ES-I3 (cell line): ENCODE data around the gene ZNF32.

Experiments used
- H3K36me3 ChIP-seq: 2 replicates; pipeline ENCODE4 v1.6.1; 2013; ENCODE audit warnings: mild to moderate bottlenecking, low read length, control low read depth, moderate library complexity; ENCODE audit not compliant: insufficient read depth
- H3K4me1 ChIP-seq: 2 replicates; pipeline ENCODE4 v1.6.1; 2013; ENCODE audit warnings: mild to moderate bottlenecking, control low read depth, low read length; ENCODE audit not compliant: insufficient read depth
- H3K9ac ChIP-seq: 2 replicates; pipeline ENCODE4 v1.6.1; 2013; ENCODE audit warnings: low read depth, mild to moderate bottlenecking, low read length, moderate library complexity
- H3K9me3 ChIP-seq: 2 replicates; pipeline ENCODE4 v1.6.1; 2013; ENCODE audit warnings: mild to moderate bottlenecking, low read length, moderate library complexity; ENCODE audit not compliant: control insufficient read depth, insufficient read depth

ZNF32 gene

DNA sequence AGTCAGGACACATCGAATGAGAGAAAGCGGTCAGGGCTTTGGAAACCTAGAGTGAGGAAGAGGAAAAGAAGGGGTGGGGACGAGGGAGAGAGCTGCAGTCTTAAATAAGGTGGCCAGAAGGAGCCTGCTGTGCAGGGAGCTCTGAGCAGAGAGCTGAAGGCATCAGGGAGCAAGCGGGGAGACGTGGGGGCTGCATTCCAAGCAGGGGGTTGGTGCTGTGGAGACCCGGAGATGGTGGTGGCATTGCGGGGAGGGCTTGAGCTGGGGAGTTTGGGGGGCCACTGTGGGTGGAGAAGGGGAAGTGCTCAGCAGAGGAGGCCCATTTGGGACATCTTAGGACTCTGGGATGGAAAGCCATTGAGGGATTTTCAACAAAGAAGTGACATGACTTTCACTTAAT is 38.7 kb upstream of the ZNF32 start:
- Histone ChIP-seq H3K36me3 (no peaks in the 10 kb centered on the region), H3K9me3 (no peaks in the 10 kb centered on the region), H3K4me1 (no peaks in the 10 kb centered on the region; the same call in 1 of the 2 replicates), H3K9ac (no peak overlapping the region)

DNA sequence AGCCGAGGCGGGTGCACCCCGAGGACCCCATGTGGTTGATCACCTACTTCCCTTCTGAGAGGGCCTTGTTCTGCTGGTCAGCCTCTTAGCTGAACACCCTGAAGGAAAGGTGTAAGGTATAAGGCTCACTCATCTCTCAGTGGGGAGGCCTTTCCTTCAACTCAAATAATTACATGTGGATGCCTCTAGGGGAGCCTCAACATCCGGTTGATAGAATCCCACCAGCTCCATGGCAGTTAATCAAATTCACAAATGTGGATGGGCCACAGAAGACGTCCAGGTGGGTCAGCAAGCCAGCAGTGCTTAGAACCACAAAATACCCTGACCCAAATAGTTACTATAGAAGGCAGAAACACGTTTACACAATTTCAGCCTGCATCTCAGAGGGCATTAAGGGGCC is 37.7 kb upstream of the ZNF32 start:
- Histone ChIP-seq H3K9ac (no peak overlapping the region), H3K36me3 (no peaks in the 10 kb centered on the region), H3K4me1 (no peaks in the 10 kb centered on the region; the same call in 1 of the 2 replicates), H3K9me3 (no peaks in the 10 kb centered on the region)

DNA sequence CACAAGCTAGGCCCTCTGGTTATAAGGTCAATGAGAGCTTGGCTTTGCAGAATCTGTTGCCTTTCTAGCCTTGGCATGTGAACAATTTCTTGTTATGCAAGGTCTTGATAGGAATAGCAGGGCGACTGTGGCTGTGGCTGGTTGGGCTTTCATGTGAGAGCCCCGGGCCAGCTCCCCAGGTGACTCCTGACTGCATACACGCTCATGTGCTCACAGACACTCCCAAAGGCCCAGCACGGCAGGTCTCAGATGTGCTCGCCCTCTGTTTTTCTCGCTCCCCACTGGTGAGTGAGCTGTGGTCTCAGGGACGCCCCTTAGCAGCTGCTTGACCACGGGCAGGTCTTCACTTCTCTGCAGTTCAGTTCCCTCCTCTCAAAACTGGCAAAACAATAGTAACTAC is 37.1 kb upstream of the ZNF32 start:
- no peaks in the 10 kb centered on the region for H3K36me3 ChIP-seq
- H3K9me3 ChIP-seq = no peaks in the 10 kb centered on the region
- H3K9ac ChIP-seq = no peak overlapping the region
- no peaks in the 10 kb centered on the region; the same call in 1 of the 2 replicates for H3K4me1 ChIP-seq

DNA sequence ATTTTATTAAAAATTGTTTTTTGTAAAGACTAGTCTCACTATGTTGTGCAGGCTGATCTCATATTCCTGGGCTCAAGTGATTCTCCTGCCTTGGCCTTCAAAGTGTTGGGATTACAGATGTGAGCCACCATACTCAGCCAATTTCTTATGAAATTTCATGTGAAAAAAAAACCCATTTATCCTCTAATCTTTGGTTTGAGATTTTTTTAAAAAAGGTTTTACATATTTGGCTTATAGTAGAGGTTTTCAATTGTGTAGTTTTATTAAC is 35.5 kb upstream of the ZNF32 start:
- Histone ChIP-seq H3K36me3 (no peaks in the 10 kb centered on the region), H3K9me3 (no peaks in the 10 kb centered on the region), H3K4me1 (no peaks in the 10 kb centered on the region; the same call in 1 of the 2 replicates), H3K9ac (no peak overlapping the region)

DNA sequence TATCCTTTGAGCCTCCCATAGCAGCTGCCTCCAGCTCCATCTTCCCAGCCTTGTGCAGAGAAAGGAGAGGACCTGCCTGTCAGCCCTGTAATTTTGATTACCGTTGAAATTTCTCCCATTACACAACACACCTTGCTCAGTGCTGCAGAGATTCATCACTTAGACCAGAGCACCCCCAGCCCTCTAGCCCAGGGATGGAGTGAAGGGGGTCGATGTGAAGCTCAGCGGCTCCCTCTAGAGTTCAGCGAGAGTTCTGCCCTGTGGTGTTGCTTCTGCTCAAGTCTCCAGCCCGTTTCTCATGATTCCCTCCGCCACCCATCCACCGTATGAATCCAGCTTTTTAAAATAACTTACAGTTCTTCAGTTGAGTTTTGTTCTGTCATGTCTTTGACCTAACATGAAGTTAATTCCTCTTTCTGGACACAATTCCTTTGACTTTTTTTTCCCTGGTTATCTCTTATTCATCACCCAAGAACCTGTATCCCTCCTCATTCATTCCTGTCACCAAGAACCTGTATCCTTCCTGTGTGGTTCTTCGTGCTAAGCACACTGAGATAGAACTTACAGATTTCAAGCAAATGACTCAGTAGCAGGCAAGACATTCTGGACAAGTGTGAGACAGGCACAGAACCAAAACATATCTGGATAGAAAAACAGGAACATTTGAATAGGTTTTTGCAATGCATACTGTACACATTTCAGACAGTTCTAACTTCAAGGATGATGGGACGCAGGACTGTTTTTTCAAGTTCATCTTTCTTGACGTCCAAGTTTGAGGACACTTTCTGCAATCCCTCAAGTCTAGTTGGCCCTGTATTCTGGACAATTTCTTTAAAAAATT is 35.0 kb upstream of the ZNF32 start:
- H3K9me3 ChIP-seq = no peaks in the 10 kb centered on the region
- no peaks in the 10 kb centered on the region; the same call in 1 of the 2 replicates for H3K4me1 ChIP-seq
- no peak overlapping the region for H3K9ac ChIP-seq
- no peaks in the 10 kb centered on the region for H3K36me3 ChIP-seq

DNA sequence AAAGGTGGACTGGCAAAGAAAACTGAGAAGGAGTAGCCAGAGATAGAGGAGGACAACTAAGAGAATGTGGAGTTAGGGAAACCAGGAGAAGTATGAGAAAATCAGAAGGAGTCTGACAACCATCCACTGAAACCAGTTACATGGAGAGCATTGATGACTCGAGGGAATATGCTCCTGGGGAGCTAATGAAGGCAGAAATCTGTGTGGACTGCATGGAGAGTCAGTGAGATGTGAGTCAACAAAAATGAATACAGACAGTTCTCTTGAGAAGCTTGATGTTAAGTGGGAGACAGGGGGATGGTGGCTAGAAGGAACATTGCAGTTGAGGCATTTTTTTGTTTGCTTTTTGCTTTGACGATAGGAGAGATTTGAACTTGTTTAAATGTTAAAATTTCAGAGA is 34.3 kb upstream of the ZNF32 start:
- no peaks in the 10 kb centered on the region for H3K4me1 ChIP-seq
- no peak overlapping the region for H3K9ac ChIP-seq
- no peaks in the 10 kb centered on the region for H3K36me3 ChIP-seq
- no peaks in the 10 kb centered on the region for H3K9me3 ChIP-seq

DNA sequence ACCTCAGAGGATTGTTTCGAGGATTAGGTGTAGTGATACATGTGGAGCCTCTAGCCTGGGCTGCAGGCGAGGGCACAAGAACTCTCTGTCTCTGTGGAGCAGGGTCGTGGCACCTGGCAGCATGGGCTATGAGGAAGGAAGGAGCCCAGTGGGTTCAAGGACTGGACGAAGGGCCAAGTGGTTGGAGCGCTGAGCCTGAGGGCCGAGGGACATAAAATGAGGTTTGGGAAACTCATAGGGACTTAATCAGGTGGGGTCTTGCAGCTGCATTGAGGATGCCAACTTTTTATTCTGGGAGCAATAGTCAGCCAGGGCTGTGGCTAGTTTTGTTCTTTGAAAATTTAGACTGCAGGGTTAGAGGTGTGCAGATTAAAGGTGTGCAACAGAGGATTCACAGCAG is 33.0 kb upstream of the ZNF32 start:
- Histone ChIP-seq H3K36me3 (no peaks in the 10 kb centered on the region), H3K9me3 (no peaks in the 10 kb centered on the region; the same call in 1 of the 2 replicates), H3K9ac (no peak overlapping the region), H3K4me1 (no peaks in the 10 kb centered on the region)

DNA sequence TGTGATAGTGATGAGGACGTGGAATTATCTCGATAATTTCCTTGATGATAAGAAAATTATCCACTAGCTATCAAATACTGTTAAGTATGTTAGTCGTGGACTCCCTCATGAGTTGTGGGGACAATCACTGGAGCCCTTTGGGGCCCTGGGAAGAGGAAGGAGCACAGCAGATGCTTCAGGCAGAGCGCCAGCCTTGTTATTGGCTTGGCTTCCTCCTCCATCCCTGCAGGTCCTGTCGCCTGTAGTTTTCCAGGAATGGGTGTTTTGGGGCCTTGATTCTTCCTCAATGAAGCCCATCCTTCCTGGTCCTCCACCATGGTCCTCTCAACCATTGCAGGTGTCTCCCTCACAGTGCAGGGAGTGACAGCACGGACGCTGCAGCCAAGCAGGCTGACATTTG is 32.5 kb upstream of the ZNF32 start:
- H3K4me1 ChIP-seq = no peaks in the 10 kb centered on the region
- H3K9ac ChIP-seq = no peak overlapping the region
- no peaks in the 10 kb centered on the region for H3K36me3 ChIP-seq
- H3K9me3 ChIP-seq = no peaks in the 10 kb centered on the region; the same call in 1 of the 2 replicates

DNA sequence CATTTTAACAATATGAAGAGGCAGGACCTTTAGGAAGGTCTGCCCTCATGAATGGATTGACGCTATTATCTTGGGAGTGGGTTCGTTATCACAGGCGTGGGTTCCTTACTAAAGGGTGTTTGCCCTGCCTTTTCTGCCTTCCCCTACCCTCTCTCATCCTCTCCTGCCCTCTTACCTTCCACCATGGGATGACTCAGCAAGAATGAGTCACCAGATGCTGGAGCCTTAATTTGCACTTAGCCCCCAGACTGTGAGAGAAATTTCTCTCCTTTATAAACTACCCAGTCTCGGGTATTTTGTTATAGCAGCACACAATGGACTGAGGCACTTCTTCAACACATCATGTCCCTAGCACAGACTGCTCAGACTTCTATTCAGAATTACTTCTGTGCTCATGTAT is 31.4 kb upstream of the ZNF32 start:
- H3K4me1 ChIP-seq = no peaks in the 10 kb centered on the region
- no peak overlapping the region for H3K9ac ChIP-seq
- no peaks in the 10 kb centered on the region; the same call in 1 of the 2 replicates for H3K9me3 ChIP-seq
- no peaks in the 10 kb centered on the region for H3K36me3 ChIP-seq

DNA sequence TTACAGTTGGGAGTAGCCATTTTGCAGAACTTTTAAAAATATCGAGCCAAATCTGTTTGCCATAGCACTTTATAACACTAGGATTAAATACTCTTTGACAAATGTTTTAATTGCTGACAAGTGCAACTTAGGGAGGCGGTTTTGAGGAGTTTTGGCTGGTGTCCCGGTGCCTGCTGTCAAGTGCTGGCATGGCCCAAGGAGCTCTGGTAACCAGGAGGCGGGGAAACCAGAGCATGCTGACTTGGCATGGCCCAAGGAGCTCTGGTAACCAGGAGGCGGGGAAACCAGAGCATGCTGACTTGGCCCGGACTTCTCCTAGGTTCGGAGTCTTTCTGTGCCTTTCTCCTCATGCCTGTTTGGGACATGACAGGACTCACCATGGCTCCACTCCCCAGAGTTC is 30.8 kb upstream of the ZNF32 start:
- Histone ChIP-seq H3K36me3 (no peaks in the 10 kb centered on the region), H3K4me1 (no peaks in the 10 kb centered on the region), H3K9ac (no peak overlapping the region), H3K9me3 (peaks cover 1% of the 10 kb centered on the region; the same call in 1 of the 2 replicates)

DNA sequence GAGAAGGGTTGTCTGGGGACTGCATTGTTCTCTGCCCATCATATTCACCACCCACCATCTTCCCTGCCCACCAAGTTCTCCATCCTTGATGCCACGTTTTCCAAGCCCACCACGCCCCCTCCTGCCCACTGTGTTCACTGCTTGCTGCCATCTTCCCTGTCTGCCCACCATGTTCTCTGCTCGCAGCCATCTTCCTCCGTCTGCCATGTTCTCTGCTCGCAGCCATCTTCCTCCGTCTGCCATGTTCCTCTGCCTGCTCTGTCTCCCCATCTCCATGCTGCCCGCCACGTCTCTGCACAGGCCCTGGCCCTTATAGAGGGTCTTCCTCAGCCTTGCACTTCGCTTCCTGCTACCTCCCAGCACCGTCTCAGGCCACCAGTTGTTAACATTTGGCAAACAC is 30.0 kb upstream of the ZNF32 start:
- no peaks in the 10 kb centered on the region for H3K36me3 ChIP-seq
- no peaks in the 10 kb centered on the region for H3K4me1 ChIP-seq
- no peak overlapping the region for H3K9ac ChIP-seq
- H3K9me3 ChIP-seq = peaks cover 2% of the 10 kb centered on the region; the same call in 1 of the 2 replicates

DNA sequence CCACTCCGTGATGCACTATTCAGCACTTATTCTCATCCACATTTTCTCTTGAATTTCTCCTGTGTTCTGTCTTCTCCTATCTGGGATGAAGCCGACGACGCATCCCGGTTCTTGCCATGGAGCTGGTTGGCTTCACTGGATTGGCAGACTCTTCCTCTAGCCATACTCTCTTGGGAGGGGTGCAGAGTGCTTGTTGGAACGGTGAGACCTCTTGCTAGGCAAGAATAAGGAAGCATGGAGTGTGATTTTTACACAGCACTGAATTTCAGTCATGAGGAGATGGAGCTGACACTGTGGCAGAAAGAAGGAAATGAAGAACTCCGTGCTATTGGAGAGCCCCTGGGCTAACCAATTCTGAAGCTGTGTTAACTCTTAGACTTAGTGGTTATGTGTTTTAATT is 28.2 kb upstream of the ZNF32 start:
- H3K9ac ChIP-seq = no peak overlapping the region
- peaks cover 2% of the 10 kb centered on the region; the same call in 1 of the 2 replicates for H3K9me3 ChIP-seq
- no peaks in the 10 kb centered on the region for H3K4me1 ChIP-seq
- no peaks in the 10 kb centered on the region for H3K36me3 ChIP-seq

DNA sequence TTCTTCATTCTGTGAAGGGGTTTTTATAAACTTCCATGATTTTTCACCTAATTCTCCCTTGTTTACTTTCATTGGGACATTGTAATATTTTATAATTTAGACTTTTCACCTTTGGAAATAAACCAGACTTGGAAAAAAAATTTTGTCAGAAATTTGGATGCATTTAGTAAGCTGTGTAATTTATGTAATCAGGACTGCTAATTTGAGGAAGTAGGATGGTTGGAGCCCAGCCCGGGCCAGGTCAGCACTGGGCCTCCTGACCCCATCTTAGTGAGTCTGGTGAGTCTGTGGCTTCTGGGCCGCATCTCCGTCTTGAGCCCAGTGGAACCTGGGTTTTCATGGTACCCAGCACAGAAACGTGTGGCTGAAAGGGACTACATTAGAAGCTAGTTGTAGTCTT is 27.6 kb upstream of the ZNF32 start:
- H3K9me3 ChIP-seq = peaks cover 2% of the 10 kb centered on the region; the same call in 1 of the 2 replicates
- H3K36me3 ChIP-seq = no peaks in the 10 kb centered on the region
- no peaks in the 10 kb centered on the region for H3K4me1 ChIP-seq
- no peak overlapping the region for H3K9ac ChIP-seq

DNA sequence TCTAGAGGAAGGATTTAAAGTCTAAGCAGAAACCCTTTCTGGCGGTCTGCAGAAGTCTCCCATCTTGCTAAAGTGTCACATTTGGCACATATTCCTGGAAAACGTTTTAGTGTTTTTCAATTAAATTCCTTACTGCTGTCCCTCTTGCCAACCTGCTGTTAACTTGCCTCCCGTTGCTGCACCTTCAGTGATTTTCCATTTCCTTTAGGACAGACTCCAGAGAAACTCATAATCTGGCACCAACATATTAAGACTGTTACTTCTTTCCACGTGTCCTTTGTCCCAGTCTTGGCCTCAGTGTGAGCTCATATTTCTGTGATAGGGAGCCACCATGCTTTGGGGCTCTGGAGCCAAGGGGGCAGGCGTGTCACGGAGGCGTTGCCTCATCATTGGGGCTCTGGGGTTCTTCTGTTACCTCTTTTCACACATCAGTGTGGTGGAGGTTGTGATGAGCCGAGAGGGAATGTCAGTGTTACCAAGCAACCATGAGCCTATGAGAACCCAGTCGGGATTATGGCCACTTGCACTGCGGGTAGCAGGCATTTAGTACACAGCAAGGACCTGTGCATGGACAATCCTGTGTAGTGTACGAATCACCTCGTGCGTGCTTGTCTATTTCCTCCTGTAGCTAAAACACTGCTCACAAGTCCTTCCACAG is 26.0 kb upstream of the ZNF32 start:
- no peaks in the 10 kb centered on the region for H3K36me3 ChIP-seq
- H3K4me1 ChIP-seq = no peaks in the 10 kb centered on the region
- no peak overlapping the region for H3K9ac ChIP-seq
- peaks cover 2% of the 10 kb centered on the region; the same call in 1 of the 2 replicates for H3K9me3 ChIP-seq

DNA sequence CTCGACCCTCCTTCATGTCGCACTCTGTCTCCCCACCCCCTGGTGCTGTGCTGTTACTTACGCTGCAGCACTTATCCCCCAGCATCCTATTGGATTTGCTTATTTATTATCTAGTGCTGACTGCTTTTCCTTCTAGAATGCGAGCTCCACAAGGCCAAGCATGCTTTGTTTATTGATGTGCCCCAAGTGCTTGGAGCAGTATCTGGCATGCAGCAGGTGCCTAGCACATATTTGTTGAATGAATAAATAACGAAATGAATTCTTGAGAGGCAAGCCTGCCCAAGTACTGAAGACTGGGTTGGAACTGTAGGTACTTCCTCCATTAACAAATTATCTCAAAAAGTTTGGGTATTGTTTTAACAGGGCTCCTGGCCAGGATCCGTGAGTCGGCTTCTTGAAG is 24.8 kb upstream of the ZNF32 start:
- Histone ChIP-seq H3K4me1 (no peaks in the 10 kb centered on the region), H3K36me3 (no peaks in the 10 kb centered on the region), H3K9me3 (peaks cover 2% of the 10 kb centered on the region; the same call in 1 of the 2 replicates), H3K9ac (no peak overlapping the region)
